Osteoblast (primary cell): Measurements from ENCODE around the gene GXYLT1. TPM values are rescaled to one million over a fixed set of nuclear protein-coding genes. Genes with fewer than 3 reads are reported as not detected.
A peak's percentile ranks its signal among the peaks of the same experiment; 100 is the strongest.

Experiments used
- DNase-seq: peaks from one replicate; pipeline ENCODE4 v3.0.0; 2011; ENCODE audit warnings: low spot score, mixed read lengths; ENCODE audit not compliant: insufficient read length; ENCODE audit errors: missing footprints
- H2AFZ ChIP-seq: 2 replicates; pipeline ENCODE4 v1.6.0; 2011; ENCODE audit warnings: mild to moderate bottlenecking, low read length
- H3K27ac ChIP-seq: 2 replicates; pipeline ENCODE4 v1.5.1; 2011; ENCODE audit warnings: mild to moderate bottlenecking, low read depth, low read length, moderate library complexity
- H3K27me3 ChIP-seq: 2 replicates; pipeline ENCODE4 v1.6.0; 2012; ENCODE audit warnings: mild to moderate bottlenecking, control low read depth, inconsistent platforms, low read length, moderate library complexity; ENCODE audit not compliant: insufficient read depth
- H3K36me3 ChIP-seq: 2 replicates; pipeline ENCODE4 v1.5.1; 2011; ENCODE audit warnings: mild to moderate bottlenecking, low read length, control low read depth, moderate library complexity; ENCODE audit not compliant: insufficient read depth
- H3K4me1 ChIP-seq: 2 replicates; pipeline ENCODE4 v1.5.1; 2011; ENCODE audit warnings: mild to moderate bottlenecking, low read length, control low read depth, moderate library complexity; ENCODE audit not compliant: insufficient read depth
- H3K4me2 ChIP-seq: 2 replicates; pipeline ENCODE4 v1.6.0; 2011; ENCODE audit warnings: mild to moderate bottlenecking, low read length; ENCODE audit not compliant: insufficient read depth
- H3K4me3 ChIP-seq: fragments of 200-600 bp; sonication (generic); 3 replicates; pipeline ENCODE4 v1.5.1; 2012; ENCODE audit warnings: mild to moderate bottlenecking, low read length, inconsistent platforms; ENCODE audit not compliant: insufficient read depth
- H3K79me2 ChIP-seq: 2 replicates; pipeline ENCODE4 v1.6.0; 2012; ENCODE audit warnings: mild to moderate bottlenecking, low read length, control low read depth, inconsistent platforms; ENCODE audit not compliant: insufficient read depth
- H3K9me3 ChIP-seq: 2 replicates; pipeline ENCODE4 v1.5.1; 2011; ENCODE audit warnings: low read depth, low read length, control low read depth
- H4K20me1 ChIP-seq: 2 replicates; pipeline ENCODE4 v1.6.0; 2012; ENCODE audit warnings: mild to moderate bottlenecking, low read length, control low read depth; ENCODE audit not compliant: insufficient read depth
- total RNA-seq: library from RNA; depleted of rRNA; stranded (reverse); fragments of >200 nt; gene quantifications from 2 replicates; pipeline ENCODE4 v1.2.3, GENCODE V29; 2012
- TF ChIP-seq, protein P1 (sequence below): IDR thresholded peaks from 2 replicates; pipeline ENCODE4 v1.5.1; 2011; ENCODE audit warnings: mild to moderate bottlenecking, low read depth, low read length, moderate library complexity; ENCODE audit errors: extremely low read depth

Gene GXYLT1
- total RNA-seq, 1 donor: 7.6 TPM

DNA sequence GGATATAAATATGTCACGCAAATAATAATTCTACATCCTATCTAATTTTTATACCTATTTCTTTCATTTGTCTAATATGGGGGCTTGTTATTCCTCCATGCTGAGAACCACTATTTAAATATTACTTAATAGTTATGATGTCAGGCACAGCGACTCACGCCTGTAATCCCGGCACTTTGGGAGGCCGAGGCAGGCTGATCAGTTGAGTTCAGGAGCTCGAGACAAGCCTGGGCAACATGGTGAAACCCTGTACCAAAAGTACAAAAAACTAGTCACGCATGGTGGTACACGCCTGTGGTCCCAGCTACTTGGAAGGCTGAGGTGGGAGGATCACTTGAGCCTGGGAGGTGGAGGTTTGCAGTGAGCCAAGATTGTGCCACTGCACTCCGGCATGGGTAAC, 45.2 kb downstream of the GXYLT1 start:
- H4K20me1 ChIP-seq: no peaks in the 10 kb centered on the region
- H3K36me3 ChIP-seq: no peaks in the 10 kb centered on the region

DNA sequence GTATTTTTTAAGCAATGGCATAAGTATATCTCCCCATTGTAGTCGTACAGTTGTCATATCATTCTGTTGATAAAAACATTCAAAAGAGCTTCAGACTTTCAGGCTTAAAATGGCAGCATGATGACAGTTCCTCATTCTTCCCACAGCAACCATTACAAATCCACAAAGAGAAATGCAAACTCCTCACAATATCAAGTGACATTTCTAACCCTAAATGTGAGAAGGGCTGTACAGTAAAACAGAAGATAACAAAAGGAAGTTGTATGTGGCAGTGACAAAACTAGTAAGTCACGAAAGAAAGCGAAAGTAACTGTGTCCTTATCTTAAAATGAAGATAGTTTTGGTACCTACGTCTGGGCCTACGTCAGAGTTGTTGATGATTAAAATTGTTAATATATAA, 46.7 kb downstream of the GXYLT1 start:
- Histone ChIP-seq H2AFZ (no peak overlapping the region), H3K4me1 (peaks cover 4% of the 10 kb centered on the region)
- DNase-seq: no peak

More for the DNA sequence above, 45.2 kb downstream of the GXYLT1 start:
- H3K4me3 ChIP-seq: no peak overlapping the region
- no peak overlapping the region for H2AFZ ChIP-seq
- H3K27ac ChIP-seq: no peak overlapping the region
- no peaks in the 10 kb centered on the region for H3K27me3 ChIP-seq
- DNase-seq: no peak
- H3K4me1 ChIP-seq: peaks cover 1% of the 10 kb centered on the region
- TF ChIP-seq, protein P1, sequence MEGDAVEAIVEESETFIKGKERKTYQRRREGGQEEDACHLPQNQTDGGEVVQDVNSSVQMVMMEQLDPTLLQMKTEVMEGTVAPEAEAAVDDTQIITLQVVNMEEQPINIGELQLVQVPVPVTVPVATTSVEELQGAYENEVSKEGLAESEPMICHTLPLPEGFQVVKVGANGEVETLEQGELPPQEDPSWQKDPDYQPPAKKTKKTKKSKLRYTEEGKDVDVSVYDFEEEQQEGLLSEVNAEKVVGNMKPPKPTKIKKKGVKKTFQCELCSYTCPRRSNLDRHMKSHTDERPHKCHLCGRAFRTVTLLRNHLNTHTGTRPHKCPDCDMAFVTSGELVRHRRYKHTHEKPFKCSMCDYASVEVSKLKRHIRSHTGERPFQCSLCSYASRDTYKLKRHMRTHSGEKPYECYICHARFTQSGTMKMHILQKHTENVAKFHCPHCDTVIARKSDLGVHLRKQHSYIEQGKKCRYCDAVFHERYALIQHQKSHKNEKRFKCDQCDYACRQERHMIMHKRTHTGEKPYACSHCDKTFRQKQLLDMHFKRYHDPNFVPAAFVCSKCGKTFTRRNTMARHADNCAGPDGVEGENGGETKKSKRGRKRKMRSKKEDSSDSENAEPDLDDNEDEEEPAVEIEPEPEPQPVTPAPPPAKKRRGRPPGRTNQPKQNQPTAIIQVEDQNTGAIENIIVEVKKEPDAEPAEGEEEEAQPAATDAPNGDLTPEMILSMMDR: no peak
- no peaks in the 10 kb centered on the region for H3K9me3 ChIP-seq
- H3K4me2 ChIP-seq: no peak overlapping the region
- H3K79me2 ChIP-seq: no peaks in the 10 kb centered on the region

DNA sequence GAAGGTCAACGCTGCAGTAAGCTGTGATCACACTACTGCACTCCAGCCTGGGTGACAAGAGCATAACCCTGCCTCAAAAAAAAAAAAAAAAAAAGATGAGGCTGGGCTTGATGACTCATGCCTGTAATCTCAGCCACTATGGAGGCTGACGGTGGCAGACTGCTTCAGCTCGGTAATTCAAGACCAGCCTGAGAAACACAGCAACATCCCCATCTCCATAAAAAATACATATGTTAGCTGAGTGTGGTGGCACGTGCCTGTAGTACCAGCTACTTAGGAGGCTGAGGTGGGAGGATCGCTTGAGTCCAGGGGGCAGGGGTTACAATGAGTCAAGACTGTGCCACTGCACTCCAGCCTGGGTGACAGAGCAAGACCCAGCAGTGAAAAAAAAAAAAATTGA, 50.4 kb downstream of the GXYLT1 start:
- Histone ChIP-seq H3K36me3 (peaks cover 3% of the 10 kb centered on the region), H3K27ac (peak overlapping the region; percentile 56)
- TF ChIP-seq, protein P1: no peak

More for the DNA sequence above, 46.7 kb downstream of the GXYLT1 start:
- TF ChIP-seq, protein P1: no peak
- no peak overlapping the region for H3K27ac ChIP-seq
- H3K36me3 ChIP-seq: no peaks in the 10 kb centered on the region
- H3K9me3 ChIP-seq: no peaks in the 10 kb centered on the region
- H3K27me3 ChIP-seq: no peaks in the 10 kb centered on the region
- H4K20me1 ChIP-seq: no peaks in the 10 kb centered on the region
- no peak overlapping the region for H3K4me3 ChIP-seq
- H3K4me2 ChIP-seq: peak overlapping the region; percentile 3
- H3K79me2 ChIP-seq: no peaks in the 10 kb centered on the region

DNA sequence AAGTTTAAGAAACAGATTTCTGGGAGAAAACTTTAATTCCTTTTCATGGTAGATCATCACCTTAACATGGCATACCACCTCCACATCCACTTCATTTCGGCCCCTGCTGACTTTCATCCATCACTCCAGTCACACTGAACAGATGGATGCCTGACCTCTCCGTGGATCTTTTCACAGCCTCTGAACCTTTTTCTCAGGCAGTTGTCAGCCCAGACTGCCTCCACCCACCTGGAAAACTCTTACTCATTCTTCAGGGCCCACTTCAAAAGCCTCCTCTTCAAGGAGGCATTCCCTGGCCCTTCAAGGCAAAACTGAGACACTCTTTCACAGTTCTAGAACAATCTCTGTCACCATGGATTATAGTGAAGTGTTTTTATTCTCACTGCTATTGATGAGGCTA, 52.9 kb downstream of the GXYLT1 start:
- Histone ChIP-seq H3K79me2 (no peaks in the 10 kb centered on the region), H3K9me3 (no peaks in the 10 kb centered on the region), H3K4me2 (no peak overlapping the region), H3K27me3 (no peaks in the 10 kb centered on the region), H2AFZ (no peak overlapping the region), H3K4me1 (peaks cover 26% of the 10 kb centered on the region), H4K20me1 (no peaks in the 10 kb centered on the region), H3K4me3 (no peak overlapping the region), H3K36me3 (peaks cover 3% of the 10 kb centered on the region), H3K27ac (peak overlapping the region; percentile 42)
- no peak for DNase-seq
- TF ChIP-seq, protein P1: no peak

More for the DNA sequence above, 50.4 kb downstream of the GXYLT1 start:
- peak; percentile 13 for DNase-seq
- Histone ChIP-seq H2AFZ (no peak overlapping the region), H3K4me1 (peaks cover 26% of the 10 kb centered on the region), H4K20me1 (no peaks in the 10 kb centered on the region), H3K4me3 (no peak overlapping the region), H3K79me2 (no peaks in the 10 kb centered on the region), H3K27me3 (no peaks in the 10 kb centered on the region), H3K9me3 (no peaks in the 10 kb centered on the region), H3K4me2 (peak overlapping the region; percentile 44)
